Activated T-cell treated with anti-CD3 and anti-CD28 coated beads for 48 hours (primary cell): ENCODE measurements around the gene GPLD1.
"Not testable (repeated sequence)": the region's sequence is repeated elsewhere in the genome, so short reads cannot be mapped to it uniquely, and the experiment has no call there.

Source experiments
- DNase-seq: peaks from one replicate; pipeline ENCODE4 v3.0.0-alpha.2; 2020; ENCODE audit warnings: low read depth

Gene GPLD1

GRCh38 chr6:24489470-24489869 lies at the start of gene GPLD1:
GPLD1 (minus strand) TSS chr6:24489578; CDS start chr6:24489511, 67 bp downstream.
- DNase-seq: no peak

GRCh38 chr6:24537771-24538385 lies 48.5 kb upstream of the GPLD1 start:
- no peak for DNase-seq

GRCh38 chr6:24537082-24537699 lies 47.8 kb upstream of the GPLD1 start:
- DNase-seq: no peak

GRCh38 chr6:24536466-24536865 lies 47.1 kb upstream of the GPLD1 start:
- no peak for DNase-seq

- DNase-seq: no peak
Measured at GRCh38 chr6:24535210-24535609, 45.8 kb upstream of the GPLD1 start.

GRCh38 chr6:24534329-24534728 lies 45.0 kb upstream of the GPLD1 start:
- no peak for DNase-seq

- DNase-seq: no peak
Measured at GRCh38 chr6:24529985-24530384, 40.6 kb upstream of the GPLD1 start.

- DNase-seq: no peak
Measured at GRCh38 chr6:24524805-24525204, 35.4 kb upstream of the GPLD1 start.

- no peak for DNase-seq
Measured at GRCh38 chr6:24524329-24524728, 35.0 kb upstream of the GPLD1 start.

- DNase-seq: no peak
Measured at GRCh38 chr6:24522228-24523176, 33.1 kb upstream of the GPLD1 start.

GRCh38 chr6:24520929-24521546 lies 31.7 kb upstream of the GPLD1 start:
- peak; percentile 20 for DNase-seq

GRCh38 chr6:24517659-24518543 lies 28.5 kb upstream of the GPLD1 start:
- no peak for DNase-seq

GRCh38 chr6:24513602-24514001 lies 24.2 kb upstream of the GPLD1 start:
- no peak for DNase-seq

GRCh38 chr6:24511976-24512375 lies 22.6 kb upstream of the GPLD1 start:
- not testable (repeated sequence) for DNase-seq

GRCh38 chr6:24506814-24507520 lies 17.6 kb upstream of the GPLD1 start:
- DNase-seq: no peak

GRCh38 chr6:24504649-24505586 lies 15.5 kb upstream of the GPLD1 start:
- no peak for DNase-seq

- DNase-seq: no peak
Measured at GRCh38 chr6:24504287-24504648, 14.9 kb upstream of the GPLD1 start.

GRCh38 chr6:24501914-24502313 lies 12.5 kb upstream of the GPLD1 start:
- no peak for DNase-seq

GRCh38 chr6:24501374-24501773 lies 12.0 kb upstream of the GPLD1 start:
- DNase-seq: no peak

GRCh38 chr6:24500683-24501082 lies 11.3 kb upstream of the GPLD1 start:
- no peak for DNase-seq
